ENCODE measurements around the gene TTI1.

- TF ChIP-seq, protein P1, sequence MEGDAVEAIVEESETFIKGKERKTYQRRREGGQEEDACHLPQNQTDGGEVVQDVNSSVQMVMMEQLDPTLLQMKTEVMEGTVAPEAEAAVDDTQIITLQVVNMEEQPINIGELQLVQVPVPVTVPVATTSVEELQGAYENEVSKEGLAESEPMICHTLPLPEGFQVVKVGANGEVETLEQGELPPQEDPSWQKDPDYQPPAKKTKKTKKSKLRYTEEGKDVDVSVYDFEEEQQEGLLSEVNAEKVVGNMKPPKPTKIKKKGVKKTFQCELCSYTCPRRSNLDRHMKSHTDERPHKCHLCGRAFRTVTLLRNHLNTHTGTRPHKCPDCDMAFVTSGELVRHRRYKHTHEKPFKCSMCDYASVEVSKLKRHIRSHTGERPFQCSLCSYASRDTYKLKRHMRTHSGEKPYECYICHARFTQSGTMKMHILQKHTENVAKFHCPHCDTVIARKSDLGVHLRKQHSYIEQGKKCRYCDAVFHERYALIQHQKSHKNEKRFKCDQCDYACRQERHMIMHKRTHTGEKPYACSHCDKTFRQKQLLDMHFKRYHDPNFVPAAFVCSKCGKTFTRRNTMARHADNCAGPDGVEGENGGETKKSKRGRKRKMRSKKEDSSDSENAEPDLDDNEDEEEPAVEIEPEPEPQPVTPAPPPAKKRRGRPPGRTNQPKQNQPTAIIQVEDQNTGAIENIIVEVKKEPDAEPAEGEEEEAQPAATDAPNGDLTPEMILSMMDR (IDR thresholded peaks at IDR 0.05), result no peak
- TF ChIP-seq POLR2A (IDR thresholded peaks at IDR 0.05), result no peak
Measured at GRCh38 chr20:38076548-38076947, 43.3 kb upstream of the TTI1 start.

Measured in ovary (tissue), 3 donors.